Measurements from ENCODE around the gene ZRANB1.

Gene ZRANB1

DNA sequence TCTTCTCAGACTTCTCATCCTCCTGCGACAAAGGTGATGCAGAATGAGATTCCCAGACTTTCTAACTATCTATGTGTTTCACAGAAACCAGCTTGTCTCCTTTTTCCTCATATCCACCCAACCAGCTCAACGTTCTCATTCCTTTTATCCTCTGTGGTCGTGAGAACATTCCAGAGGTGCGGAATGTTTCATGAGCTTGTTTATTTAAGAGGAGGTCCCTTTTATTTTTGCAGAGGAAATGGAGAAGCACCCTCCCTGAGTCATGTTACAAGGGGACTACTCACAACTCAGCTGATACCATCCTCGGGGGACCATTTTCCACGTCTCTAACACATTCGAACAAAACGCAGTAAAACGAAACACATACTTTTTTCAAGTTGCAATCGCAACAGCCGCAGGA lies 93.2 kb downstream of the ZRANB1 start:
- ChIA-PET POLR2A (interaction anchor here (0.9 kb wide), 1 partner anchor 11 kb away, joined by 3 read pairs; no protein-coding TSS in a partner anchor), CTCF (interaction anchor here (3.3 kb wide), 1 partner anchor 13 kb away, joined by 17 read pairs; no protein-coding TSS in a partner anchor)
- TF ChIP-seq TARDBP (IDR thresholded peaks at IDR 0.05): no peak
- TF ChIP-seq, protein P1, sequence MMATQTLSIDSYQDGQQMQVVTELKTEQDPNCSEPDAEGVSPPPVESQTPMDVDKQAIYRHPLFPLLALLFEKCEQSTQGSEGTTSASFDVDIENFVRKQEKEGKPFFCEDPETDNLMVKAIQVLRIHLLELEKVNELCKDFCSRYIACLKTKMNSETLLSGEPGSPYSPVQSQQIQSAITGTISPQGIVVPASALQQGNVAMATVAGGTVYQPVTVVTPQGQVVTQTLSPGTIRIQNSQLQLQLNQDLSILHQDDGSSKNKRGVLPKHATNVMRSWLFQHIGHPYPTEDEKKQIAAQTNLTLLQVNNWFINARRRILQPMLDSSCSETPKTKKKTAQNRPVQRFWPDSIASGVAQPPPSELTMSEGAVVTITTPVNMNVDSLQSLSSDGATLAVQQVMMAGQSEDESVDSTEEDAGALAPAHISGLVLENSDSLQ (IDR thresholded peaks at IDR 0.05): no peak
- no peak for TF ChIP-seq CTBP1 (IDR thresholded peaks at IDR 0.05; ENCODE audit: borderline replicate concordance)
- no peak for TF ChIP-seq HDGF (IDR thresholded peaks at IDR 0.05; ENCODE audit: borderline replicate concordance)
- TF ChIP-seq SUZ12 (IDR thresholded peaks at IDR 0.05): no peak
- TF ChIP-seq NFRKB (IDR thresholded peaks at IDR 0.05): no peak
- no peak for DNase-seq (ENCODE audit: extremely low spot score)

DNA sequence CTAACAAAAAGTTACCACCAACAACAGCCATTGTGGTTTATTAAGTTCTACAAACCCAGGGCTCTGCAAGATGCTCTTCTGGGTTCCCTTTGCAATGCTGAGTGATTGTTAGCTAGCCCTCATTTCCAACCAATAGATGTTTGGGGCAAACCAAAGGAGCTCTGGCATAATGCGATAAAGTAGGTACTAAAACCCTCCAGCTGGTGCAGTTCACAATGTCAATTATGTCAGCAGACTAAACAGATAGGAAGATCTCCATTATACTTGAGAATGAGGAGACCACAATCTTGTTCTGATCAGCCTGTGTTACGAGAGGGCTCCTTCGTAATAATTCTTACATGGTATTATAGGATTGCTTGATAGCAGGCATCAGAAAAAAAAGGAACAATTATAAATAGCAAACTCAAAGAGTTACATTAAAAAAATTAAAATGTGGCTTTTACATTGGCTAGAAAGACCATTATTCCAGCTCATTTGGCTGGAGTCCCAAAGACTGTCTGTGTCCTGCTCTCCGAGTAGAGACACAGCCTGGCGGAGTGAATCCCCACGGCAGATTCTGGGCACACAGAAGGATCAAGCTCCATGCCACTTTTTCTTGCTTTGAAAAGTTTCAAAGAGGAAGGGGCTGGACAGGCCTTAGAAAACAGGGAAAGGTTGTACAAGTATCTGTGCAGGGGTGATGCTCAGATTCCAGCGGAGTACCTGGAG lies 93.8 kb downstream of the ZRANB1 start:
- TF ChIP-seq NFRKB (IDR thresholded peaks at IDR 0.05): no peak
- TF ChIP-seq, protein P1 (IDR thresholded peaks at IDR 0.05): no peak
- TF ChIP-seq BHLHE40 (IDR thresholded peaks at IDR 0.05; ENCODE audit: borderline replicate concordance): no peak
- no peak for TF ChIP-seq L3MBTL2 (conservative IDR thresholded peaks at IDR 0.05)
- no peak for TF ChIP-seq FOXM1 (IDR thresholded peaks at IDR 0.05; ENCODE audit: borderline replicate concordance)
- no peak for TF ChIP-seq ARNT (IDR thresholded peaks at IDR 0.05)
- no peak for TF ChIP-seq CTBP1 (IDR thresholded peaks at IDR 0.05; ENCODE audit: borderline replicate concordance)
- TF ChIP-seq LEF1 (IDR thresholded peaks at IDR 0.05; ENCODE audit: borderline replicate concordance): no peak
- TF ChIP-seq SP1 (IDR thresholded peaks at IDR 0.05): no peak
- no peak for TF ChIP-seq ELF4 (IDR thresholded peaks at IDR 0.05)
- DNase-seq (ENCODE audit: extremely low spot score): no peak
- ChIA-PET POLR2A (interaction anchor here (0.9 kb wide), 1 partner anchor 11 kb away, joined by 3 read pairs; no protein-coding TSS in a partner anchor), CTCF (interaction anchor here (0.9 to 3.3 kb wide), 2 partner anchors 12 to 26 kb away, joined by 3 to 17 read pairs; no protein-coding TSS in a partner anchor)

DNA sequence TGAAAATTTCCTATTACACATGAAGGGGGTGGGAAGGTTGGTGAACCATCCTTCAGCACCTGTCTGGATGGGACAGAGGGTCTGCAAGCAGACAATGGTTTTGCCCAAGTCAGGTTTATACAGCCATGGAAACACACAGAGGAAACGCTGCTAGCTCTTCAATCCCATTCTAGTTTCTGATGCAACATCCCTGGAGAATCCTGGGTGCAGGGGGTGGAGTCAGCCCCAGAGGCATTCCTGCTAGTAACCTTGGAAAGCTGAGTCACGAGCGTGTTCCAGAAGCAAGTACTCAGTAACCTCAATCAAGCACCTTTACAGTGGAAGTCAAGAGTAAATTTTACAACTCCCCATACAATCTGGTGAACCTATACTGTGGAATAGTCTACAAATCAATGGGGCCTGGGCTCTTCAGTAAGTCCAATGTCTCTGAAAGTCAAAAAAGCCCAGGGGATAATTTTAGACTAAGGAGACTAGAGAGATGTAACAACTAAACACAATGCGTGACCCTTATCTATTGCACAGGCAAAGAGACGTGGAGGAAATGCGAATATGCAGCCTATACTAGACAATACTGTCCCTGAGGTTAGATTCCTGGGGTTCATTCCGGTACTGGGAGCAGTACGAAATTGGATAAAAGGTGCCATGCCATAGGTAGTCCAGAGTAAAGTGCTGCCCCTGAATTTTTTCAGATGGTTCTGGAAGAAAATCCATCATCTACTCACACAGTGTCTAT lies 95.4 kb downstream of the ZRANB1 start:
- CTCF ChIA-PET: interaction anchor here (0.5 to 3.3 kb wide), 3 partner anchors 11 to 485 kb away, joined by 3 to 17 read pairs (median 4); no protein-coding TSS in a partner anchor
- no peak for TF ChIP-seq NFRKB (IDR thresholded peaks at IDR 0.05)
- no peak for TF ChIP-seq L3MBTL2 (conservative IDR thresholded peaks at IDR 0.05)
- no peak for TF ChIP-seq ELF4 (IDR thresholded peaks at IDR 0.05)
- no peak for TF ChIP-seq CTBP1 (IDR thresholded peaks at IDR 0.05; ENCODE audit: borderline replicate concordance)
- TF ChIP-seq TARDBP (IDR thresholded peaks at IDR 0.05): no peak
- no peak for TF ChIP-seq FOXM1 (IDR thresholded peaks at IDR 0.05; ENCODE audit: borderline replicate concordance)
- POLR2A ChIA-PET: no interaction called here

More for the DNA sequence above, 95.4 kb downstream of the ZRANB1 start:
- no peak for DNase-seq (ENCODE audit: extremely low spot score)
